GM18870 (cell line): Measurements from ENCODE around the gene RSF1.

ENCODE experiments used
- ATAC-seq: cut with Tn5 transposase; IDR thresholded peaks from one replicate; pipeline ENCODE4 v1.9.1; 2021; ENCODE audit warnings: moderate library complexity; ENCODE audit not compliant: unreplicated experiment

RSF1 gene

GRCh38 chr11:77695417-77695816 lies 125.1 kb downstream of the RSF1 start:
- no peak for ATAC-seq

GRCh38 chr11:77690649-77691048 lies 129.9 kb downstream of the RSF1 start:
- ATAC-seq: no peak

- ATAC-seq: no peak
These were observed 133.4 kb downstream of the RSF1 start for GRCh38 chr11:77687088-77687487.

GRCh38 chr11:77677138-77677537 lies 143.4 kb downstream of the RSF1 start:
- no peak for ATAC-seq

GRCh38 chr11:77672264-77672663 lies 148.3 kb downstream of the RSF1 start:
- no peak for ATAC-seq

GRCh38 chr11:77669848-77670511 lies 150.5 kb downstream of the RSF1 start:
- no peak for ATAC-seq

- ATAC-seq: no peak
These were observed 151.8 kb downstream of the RSF1 start for GRCh38 chr11:77668760-77669159.

- no peak for ATAC-seq
These were observed 155.1 kb downstream of the RSF1 start for GRCh38 chr11:77665240-77665965.

- ATAC-seq: no peak
These were observed 158.9 kb downstream of the RSF1 start for GRCh38 chr11:77661670-77662069.

GRCh38 chr11:77660947-77661346 lies 159.6 kb downstream of the RSF1 start:
- ATAC-seq: no peak

- ATAC-seq: no peak
These were observed 162.1 kb downstream of the RSF1 start for GRCh38 chr11:77658213-77659013.

GRCh38 chr11:77656362-77656761 lies 164.2 kb downstream of the RSF1 start:
- no peak for ATAC-seq

GRCh38 chr11:77654770-77655434 lies 165.6 kb downstream of the RSF1 start:
- no peak for ATAC-seq

GRCh38 chr11:77650123-77650522 lies 170.4 kb downstream of the RSF1 start:
- no peak for ATAC-seq

GRCh38 chr11:77647654-77648305 lies 172.7 kb downstream of the RSF1 start:
- no peak for ATAC-seq

GRCh38 chr11:77644887-77645286 lies 175.6 kb downstream of the RSF1 start:
- ATAC-seq: no peak

- ATAC-seq: no peak
These were observed 178.3 kb downstream of the RSF1 start for GRCh38 chr11:77642228-77642627.

GRCh38 chr11:77637345-77638165 lies 183.0 kb downstream of the RSF1 start, which contains the start of gene CLNS1A:
CLNS1A (minus strand) TSS chr11:77637794; CDS start chr11:77637714, 80 bp downstream.
- peak; percentile 89 for ATAC-seq

GRCh38 chr11:77636731-77637344 lies 183.7 kb downstream of the RSF1 start:
- no peak for ATAC-seq
